Measurements from ENCODE around the gene PSIP1. TPM values are rescaled to one million over a fixed set of nuclear protein-coding genes. Genes with fewer than 3 reads are reported as not detected.

PSIP1 gene
- total and polyA plus RNA-seq, 2 experiments from 2014 or later: 35.1 to 37.3 TPM

- DNase-seq (ENCODE audit: low spot score): no peak
- Histone ChIP-seq H3K27me3 (no peaks in the 10 kb centered on the region), H3K36me3 (replicated peaks; ENCODE audit: insufficient read depth, low read depth) (no peaks in the 10 kb centered on the region), H3K4me1 (ENCODE audit: insufficient read depth) (no peaks in the 10 kb centered on the region), H3K4me2 (no peak overlapping the region), H4K20me1 (ENCODE audit: insufficient read depth, poor library complexity, severe bottlenecking) (no peaks in the 10 kb centered on the region), H3K27ac (no peak overlapping the region), H3K9me3 (ENCODE audit: low read depth) (no peaks in the 10 kb centered on the region), H2AFZ (no peak overlapping the region), H3K79me2 (no peaks in the 10 kb centered on the region), H3K4me3 (no peak overlapping the region), H3K9me2 (replicated peaks; ENCODE audit: insufficient read depth) (no peaks in the 10 kb centered on the region)
- 61% methylated on average over 8 of the region's 8 CpGs for WGBS (ENCODE audit: low lambda C conversion rate, missing lambda C conversion rate)
- TF ChIP-seq, protein P1, sequence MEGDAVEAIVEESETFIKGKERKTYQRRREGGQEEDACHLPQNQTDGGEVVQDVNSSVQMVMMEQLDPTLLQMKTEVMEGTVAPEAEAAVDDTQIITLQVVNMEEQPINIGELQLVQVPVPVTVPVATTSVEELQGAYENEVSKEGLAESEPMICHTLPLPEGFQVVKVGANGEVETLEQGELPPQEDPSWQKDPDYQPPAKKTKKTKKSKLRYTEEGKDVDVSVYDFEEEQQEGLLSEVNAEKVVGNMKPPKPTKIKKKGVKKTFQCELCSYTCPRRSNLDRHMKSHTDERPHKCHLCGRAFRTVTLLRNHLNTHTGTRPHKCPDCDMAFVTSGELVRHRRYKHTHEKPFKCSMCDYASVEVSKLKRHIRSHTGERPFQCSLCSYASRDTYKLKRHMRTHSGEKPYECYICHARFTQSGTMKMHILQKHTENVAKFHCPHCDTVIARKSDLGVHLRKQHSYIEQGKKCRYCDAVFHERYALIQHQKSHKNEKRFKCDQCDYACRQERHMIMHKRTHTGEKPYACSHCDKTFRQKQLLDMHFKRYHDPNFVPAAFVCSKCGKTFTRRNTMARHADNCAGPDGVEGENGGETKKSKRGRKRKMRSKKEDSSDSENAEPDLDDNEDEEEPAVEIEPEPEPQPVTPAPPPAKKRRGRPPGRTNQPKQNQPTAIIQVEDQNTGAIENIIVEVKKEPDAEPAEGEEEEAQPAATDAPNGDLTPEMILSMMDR (IDR thresholded peaks at IDR 0.05; ENCODE audit: poor library complexity): no peak
- no peak for TF ChIP-seq EZH2phosphoT487 (IDR thresholded peaks at IDR 0.05; ENCODE audit: low read depth, severe bottlenecking, unreplicated experiment)
- TF ChIP-seq EZH2 (IDR thresholded peaks at IDR 0.05; ENCODE audit: borderline replicate concordance): no peak
Observed at GRCh38 chr9:15521254-15521653, 10.5 kb upstream of the PSIP1 start.

DNA sequence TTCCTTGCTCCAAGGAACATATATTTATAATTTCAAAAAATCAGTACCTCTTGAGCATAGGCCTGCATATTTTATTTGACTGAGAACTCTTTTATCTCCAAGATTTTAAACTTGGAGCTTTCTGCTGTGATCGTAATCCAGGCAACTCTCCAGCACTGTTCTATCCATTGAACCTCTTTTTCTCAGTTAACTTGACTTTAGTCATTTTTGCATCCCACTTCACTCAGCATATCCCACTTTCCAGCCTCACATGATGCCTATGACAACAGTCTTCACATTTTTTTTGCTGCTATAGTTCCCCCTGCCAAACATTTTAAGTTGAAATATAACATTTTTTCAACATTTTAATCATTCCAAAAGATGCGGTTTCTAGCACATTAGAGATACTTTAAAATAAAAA lies 9.1 kb upstream of the PSIP1 start:
- Histone ChIP-seq H3K27me3 (no peaks in the 10 kb centered on the region), H3K4me1 (ENCODE audit: insufficient read depth) (no peaks in the 10 kb centered on the region), H3K9me2 (replicated peaks; ENCODE audit: insufficient read depth) (no peaks in the 10 kb centered on the region), H4K20me1 (ENCODE audit: insufficient read depth, poor library complexity, severe bottlenecking) (no peaks in the 10 kb centered on the region), H3K27ac (no peak overlapping the region), H3K4me2 (no peak overlapping the region), H3K4me3 (no peak overlapping the region), H3K36me3 (replicated peaks; ENCODE audit: insufficient read depth, low read depth) (no peaks in the 10 kb centered on the region), H3K9me3 (ENCODE audit: low read depth) (no peaks in the 10 kb centered on the region), H2AFZ (no peak overlapping the region), H3K79me2 (no peaks in the 10 kb centered on the region)
- 87% methylated on average over 2 of the region's 2 CpGs for WGBS (ENCODE audit: low lambda C conversion rate, missing lambda C conversion rate)
- TF ChIP-seq, protein P1 (IDR thresholded peaks at IDR 0.05; ENCODE audit: poor library complexity): no peak
- no peak for TF ChIP-seq EZH2 (IDR thresholded peaks at IDR 0.05; ENCODE audit: borderline replicate concordance)
- no peak for TF ChIP-seq EZH2phosphoT487 (IDR thresholded peaks at IDR 0.05; ENCODE audit: low read depth, severe bottlenecking, unreplicated experiment)
- DNase-seq (ENCODE audit: low spot score): no peak

DNA sequence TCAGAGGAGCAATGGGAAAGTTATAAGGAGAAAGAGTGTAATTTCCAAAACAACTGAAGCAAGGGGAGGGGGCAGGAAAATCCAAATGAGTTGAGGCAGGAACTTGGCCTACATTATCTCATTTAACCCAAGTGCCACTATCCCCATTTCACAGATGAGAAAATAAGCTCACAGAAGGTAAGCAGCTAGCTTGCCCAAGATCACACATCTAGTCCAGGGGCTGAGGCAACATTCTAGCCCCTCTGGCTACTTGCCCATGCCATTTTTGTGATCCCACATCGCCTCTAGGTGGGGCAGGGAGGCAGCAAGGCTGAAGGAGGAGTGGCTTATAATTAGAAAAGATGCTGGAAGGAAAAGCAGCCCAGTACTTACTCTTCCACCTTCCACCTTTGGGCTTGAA lies 2.6 kb upstream of the PSIP1 start:
- Histone ChIP-seq H3K27ac (no peak overlapping the region), H3K36me3 (replicated peaks; ENCODE audit: insufficient read depth, low read depth) (no peaks in the 10 kb centered on the region), H3K4me1 (ENCODE audit: insufficient read depth) (no peaks in the 10 kb centered on the region), H3K4me2 (no peak overlapping the region), H3K4me3 (no peak overlapping the region), H3K9me2 (replicated peaks; ENCODE audit: insufficient read depth) (no peaks in the 10 kb centered on the region), H3K9me3 (ENCODE audit: low read depth) (no peaks in the 10 kb centered on the region), H3K79me2 (peaks cover 18% of the 10 kb centered on the region), H4K20me1 (ENCODE audit: insufficient read depth, poor library complexity, severe bottlenecking) (no peaks in the 10 kb centered on the region), H3K27me3 (no peaks in the 10 kb centered on the region), H2AFZ (no peak overlapping the region)
- DNase-seq (ENCODE audit: low spot score): no peak
- TF ChIP-seq, protein P1 (IDR thresholded peaks at IDR 0.05; ENCODE audit: poor library complexity): no peak
- no peak for TF ChIP-seq EZH2 (IDR thresholded peaks at IDR 0.05; ENCODE audit: borderline replicate concordance)
- TF ChIP-seq EZH2phosphoT487 (IDR thresholded peaks at IDR 0.05; ENCODE audit: low read depth, severe bottlenecking, unreplicated experiment): no peak
- WGBS (ENCODE audit: low lambda C conversion rate, missing lambda C conversion rate): 31% methylated on average over 1 of the region's 1 CpG

- DNase-seq (ENCODE audit: low spot score): no peak
- H3K27me3 ChIP-seq: no peaks in the 10 kb centered on the region
- WGBS (ENCODE audit: low lambda C conversion rate, missing lambda C conversion rate): 75% methylated on average over 2 of the region's 3 CpGs
- H3K27ac ChIP-seq: no peak overlapping the region
- H3K9me3 ChIP-seq (ENCODE audit: low read depth): no peaks in the 10 kb centered on the region
- H3K4me3 ChIP-seq: no peak overlapping the region
- H2AFZ ChIP-seq: no peak overlapping the region
- TF ChIP-seq EZH2 (IDR thresholded peaks at IDR 0.05; ENCODE audit: borderline replicate concordance) (no peak), EZH2phosphoT487 (IDR thresholded peaks at IDR 0.05; ENCODE audit: low read depth, severe bottlenecking, unreplicated experiment) (no peak)
- TF ChIP-seq, protein P1 (IDR thresholded peaks at IDR 0.05; ENCODE audit: poor library complexity): no peak
- H3K79me2 ChIP-seq: peaks cover 22% of the 10 kb centered on the region
- no peaks in the 10 kb centered on the region for H3K36me3 ChIP-seq (replicated peaks; ENCODE audit: insufficient read depth, low read depth)
- H4K20me1 ChIP-seq (ENCODE audit: insufficient read depth, poor library complexity, severe bottlenecking): no peaks in the 10 kb centered on the region
- no peaks in the 10 kb centered on the region for H3K9me2 ChIP-seq (replicated peaks; ENCODE audit: insufficient read depth)
- no peaks in the 10 kb centered on the region for H3K4me1 ChIP-seq (ENCODE audit: insufficient read depth)
- H3K4me2 ChIP-seq: no peak overlapping the region
Observed at GRCh38 chr9:15512889-15513288, 2.1 kb upstream of the PSIP1 start.
